Stimulated activated CD4-positive, alpha-beta T cell treated with anti-CD3 and anti-CD28 coated beads, Interleukin-1b, Interleukin-23, amount 100 ng/mL, for 1 hour (primary cell): ENCODE measurements around the gene AMIGO3.

Source experiments
- DNase-seq, 2 donors: peaks; one replicate each; pipeline ENCODE4 v3.0.0-alpha.2; 2020; ENCODE audit warnings: low read depth in 2 of 2

Gene AMIGO3

DNA sequence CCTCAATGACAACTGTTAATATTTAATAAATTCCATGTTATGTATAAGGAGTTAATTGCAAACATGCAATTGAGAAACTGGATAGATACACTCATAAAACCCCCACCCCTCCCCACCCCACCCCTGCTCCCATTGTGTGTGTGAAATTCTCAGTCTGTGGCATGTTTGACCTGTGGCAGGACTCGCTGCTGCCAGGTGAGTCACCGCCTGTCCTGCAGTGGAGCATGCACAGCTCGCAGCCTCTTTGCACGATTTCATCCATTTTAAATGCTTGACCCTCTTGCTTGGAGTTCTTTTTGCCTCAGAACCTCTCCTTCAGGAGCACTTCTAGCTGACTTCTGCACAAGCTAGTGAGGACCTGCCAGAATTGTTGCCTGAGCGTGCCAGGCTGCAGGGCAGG, 50.6 kb downstream of the AMIGO3 start:
- no peak for DNase-seq

DNA sequence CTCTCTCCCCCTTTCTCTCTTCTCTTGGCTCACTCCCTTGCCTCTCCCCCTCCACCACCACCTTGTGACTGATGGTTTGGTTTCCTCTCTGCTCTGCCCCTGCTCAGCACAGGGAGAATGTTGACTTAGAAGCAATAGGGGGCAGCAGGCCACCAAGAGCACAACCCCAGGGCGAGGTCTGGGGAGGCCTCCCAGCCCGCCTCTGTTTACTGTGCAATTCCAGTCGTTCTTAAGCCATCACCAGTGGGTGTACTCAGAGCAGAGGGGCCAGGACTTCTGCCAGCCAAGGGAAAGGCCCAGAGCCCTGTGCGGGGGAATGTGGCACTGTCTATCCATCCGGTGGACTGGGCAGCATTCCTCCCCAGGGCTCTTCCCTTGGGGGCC, 51.1 kb downstream of the AMIGO3 start:
- no peak for DNase-seq

DNA sequence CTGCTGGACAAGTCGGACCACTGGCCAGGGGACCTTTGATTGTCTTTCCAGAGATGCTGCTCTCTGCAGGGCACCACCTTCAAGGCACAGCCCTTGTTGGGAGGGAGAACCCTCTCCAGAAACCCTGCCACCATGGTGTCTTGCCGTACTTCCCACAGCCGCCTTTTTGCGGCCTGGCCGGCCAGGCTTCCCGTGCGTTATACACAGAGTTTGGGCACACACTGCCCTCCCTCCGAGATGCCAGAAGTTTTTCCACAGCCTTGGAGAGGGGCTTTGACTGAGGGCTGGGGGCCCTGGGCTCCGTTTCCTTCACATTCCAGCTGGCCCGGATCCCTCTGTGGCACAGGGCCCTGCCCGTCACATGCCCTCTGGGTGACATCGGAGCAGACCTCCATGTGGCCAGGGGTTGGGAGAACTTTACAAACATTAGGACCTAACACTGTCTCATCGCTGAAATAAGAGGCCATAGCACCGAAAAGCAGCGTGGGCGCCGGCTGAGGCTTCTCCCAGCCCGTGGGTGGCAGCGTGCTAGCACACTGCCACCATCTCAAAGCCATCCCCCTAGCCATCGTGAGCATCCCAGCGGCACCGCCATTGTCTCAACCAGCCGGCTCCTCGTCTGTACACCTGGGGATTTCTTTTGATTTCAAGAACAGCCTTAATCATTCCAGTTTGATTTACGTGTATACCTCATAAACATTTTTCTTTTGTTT, 51.6 kb downstream of the AMIGO3 start:
- no peak for DNase-seq
